IPS-20b (cell line): ENCODE results near the gene FBXO45.
"Not testable (repeated sequence)": the region's sequence is repeated elsewhere in the genome, so short reads cannot be mapped to it uniquely, and the experiment has no call there.

ENCODE experiments used
- H3K27ac ChIP-seq: one replicate; pipeline ENCODE4 v1.5.1; 2013; ENCODE audit warnings: low read length
- H3K27me3 ChIP-seq: 2 replicates; pipeline ENCODE4 v1.6.1; 2013; ENCODE audit warnings: mild to moderate bottlenecking, low read length, inconsistent platforms; ENCODE audit not compliant: insufficient read depth
- H3K36me3 ChIP-seq: 2 replicates; pipeline ENCODE4 v1.6.1; 2013; ENCODE audit warnings: low read depth, mild to moderate bottlenecking, inconsistent platforms, low read length, moderate library complexity; ENCODE audit not compliant: insufficient read depth
- H3K4me1 ChIP-seq: 2 replicates; pipeline ENCODE4 v1.6.1; 2013; ENCODE audit warnings: mild to moderate bottlenecking, control low read depth, inconsistent platforms, low read length, moderate library complexity; ENCODE audit not compliant: insufficient read depth
- H3K4me3 ChIP-seq: 2 replicates; pipeline ENCODE4 v1.5.1; 2013; ENCODE audit warnings: mild to moderate bottlenecking, low read length, inconsistent platforms
- H3K9ac ChIP-seq: 2 replicates; pipeline ENCODE4 v1.6.1; 2013; ENCODE audit warnings: low read depth, mild to moderate bottlenecking, inconsistent platforms, low read length, moderate library complexity
- H3K9me3 ChIP-seq: 2 replicates; pipeline ENCODE4 v1.6.1; 2013; ENCODE audit warnings: mild to moderate bottlenecking, low read depth, low read length, inconsistent platforms; ENCODE audit not compliant: insufficient read depth

Gene FBXO45

GRCh38 chr3:196541684-196542445 is 26.6 kb upstream of the FBXO45 start:
- H3K27ac ChIP-seq = no peak overlapping the region
- no peaks in the 10 kb centered on the region for H3K4me1 ChIP-seq
- no peak overlapping the region for H3K4me3 ChIP-seq
- no peaks in the 10 kb centered on the region for H3K36me3 ChIP-seq
- H3K27me3 ChIP-seq = no peaks in the 10 kb centered on the region
- no peaks in the 10 kb centered on the region for H3K9me3 ChIP-seq
- H3K9ac ChIP-seq = no peak overlapping the region

GRCh38 chr3:196544491-196544992 is 23.9 kb upstream of the FBXO45 start:
- Histone ChIP-seq H3K9ac (no peak overlapping the region), H3K27me3 (no peaks in the 10 kb centered on the region), H3K4me3 (no peak overlapping the region), H3K27ac (no peak overlapping the region), H3K9me3 (peaks cover 7% of the 10 kb centered on the region; the same call in 1 of the 2 replicates), H3K36me3 (no peaks in the 10 kb centered on the region), H3K4me1 (no peaks in the 10 kb centered on the region)

GRCh38 chr3:196546537-196546936 is 21.9 kb upstream of the FBXO45 start:
- no peak overlapping the region for H3K9ac ChIP-seq
- peaks cover 16% of the 10 kb centered on the region; the same call in 1 of the 2 replicates for H3K9me3 ChIP-seq
- H3K27me3 ChIP-seq = no peaks in the 10 kb centered on the region
- no peak overlapping the region for H3K4me3 ChIP-seq
- no peaks in the 10 kb centered on the region for H3K4me1 ChIP-seq
- no peak overlapping the region for H3K27ac ChIP-seq
- H3K36me3 ChIP-seq = no peaks in the 10 kb centered on the region

GRCh38 chr3:196547067-196547466 is 21.4 kb upstream of the FBXO45 start:
- no peaks in the 10 kb centered on the region for H3K4me1 ChIP-seq
- H3K4me3 ChIP-seq = no peak overlapping the region
- no peak overlapping the region for H3K9ac ChIP-seq
- H3K9me3 ChIP-seq = peaks cover 16% of the 10 kb centered on the region; the same call in 1 of the 2 replicates
- H3K27ac ChIP-seq = no peak overlapping the region
- no peaks in the 10 kb centered on the region for H3K36me3 ChIP-seq
- H3K27me3 ChIP-seq = no peaks in the 10 kb centered on the region

GRCh38 chr3:196549312-196549711 is 19.1 kb upstream of the FBXO45 start:
- peaks cover 16% of the 10 kb centered on the region; the same call in 1 of the 2 replicates for H3K9me3 ChIP-seq
- H3K4me1 ChIP-seq, H3K4me3 ChIP-seq, H3K36me3 ChIP-seq, H3K9ac ChIP-seq, H3K27me3 ChIP-seq, H3K27ac ChIP-seq: not testable (repeated sequence)

- H3K4me3 ChIP-seq, H3K36me3 ChIP-seq, H3K9ac ChIP-seq, H3K27ac ChIP-seq, H3K4me1 ChIP-seq, H3K27me3 ChIP-seq: not testable (repeated sequence)
- peaks cover 16% of the 10 kb centered on the region; the same call in 1 of the 2 replicates for H3K9me3 ChIP-seq
Measured at GRCh38 chr3:196550172-196550571, 18.3 kb upstream of the FBXO45 start.

- Histone ChIP-seq H3K9ac (no peak overlapping the region), H3K36me3 (peaks cover 7% of the 10 kb centered on the region), H3K27me3 (no peaks in the 10 kb centered on the region), H3K4me3 (no peak overlapping the region), H3K27ac (no peak overlapping the region), H3K9me3 (peaks cover 16% of the 10 kb centered on the region; the same call in 1 of the 2 replicates), H3K4me1 (no peaks in the 10 kb centered on the region)
Measured at GRCh38 chr3:196552253-196552652, 16.2 kb upstream of the FBXO45 start.

- H3K9ac ChIP-seq = no peak overlapping the region
- peaks cover 16% of the 10 kb centered on the region; the same call in 1 of the 2 replicates for H3K9me3 ChIP-seq
- no peak overlapping the region for H3K4me3 ChIP-seq
- no peak overlapping the region for H3K27ac ChIP-seq
- H3K36me3 ChIP-seq = peaks cover 7% of the 10 kb centered on the region
- no peaks in the 10 kb centered on the region for H3K4me1 ChIP-seq
- no peaks in the 10 kb centered on the region for H3K27me3 ChIP-seq
Measured at GRCh38 chr3:196553551-196553950, 14.9 kb upstream of the FBXO45 start.

- Histone ChIP-seq H3K27me3 (no peaks in the 10 kb centered on the region), H3K4me3 (no peak overlapping the region), H3K9ac (no peak overlapping the region), H3K4me1 (no peaks in the 10 kb centered on the region), H3K9me3 (peaks cover 13% of the 10 kb centered on the region; the same call in 1 of the 2 replicates), H3K27ac (no peak overlapping the region), H3K36me3 (peaks cover 7% of the 10 kb centered on the region)
Measured at GRCh38 chr3:196554205-196554604, 14.3 kb upstream of the FBXO45 start.

GRCh38 chr3:196555295-196555694 is 13.2 kb upstream of the FBXO45 start:
- Histone ChIP-seq H3K27ac (no peak overlapping the region), H3K9me3 (peaks cover 2% of the 10 kb centered on the region; the same call in 1 of the 2 replicates), H3K4me3 (no peak overlapping the region), H3K27me3 (no peaks in the 10 kb centered on the region), H3K9ac (no peak overlapping the region), H3K4me1 (no peaks in the 10 kb centered on the region), H3K36me3 (peaks cover 7% of the 10 kb centered on the region)

GRCh38 chr3:196557236-196557635 is 11.2 kb upstream of the FBXO45 start:
- no peak overlapping the region for H3K27ac ChIP-seq
- no peaks in the 10 kb centered on the region for H3K9me3 ChIP-seq
- H3K9ac ChIP-seq = no peak overlapping the region
- peaks cover 16% of the 10 kb centered on the region for H3K36me3 ChIP-seq
- H3K4me3 ChIP-seq = no peak overlapping the region
- no peaks in the 10 kb centered on the region for H3K27me3 ChIP-seq
- no peaks in the 10 kb centered on the region for H3K4me1 ChIP-seq

GRCh38 chr3:196558476-196558875 is 10.0 kb upstream of the FBXO45 start:
- Histone ChIP-seq H3K36me3 (peaks cover 16% of the 10 kb centered on the region), H3K27me3 (no peaks in the 10 kb centered on the region), H3K9me3 (no peaks in the 10 kb centered on the region), H3K4me1 (no peaks in the 10 kb centered on the region), H3K9ac (no peak overlapping the region), H3K4me3 (no peak overlapping the region), H3K27ac (no peak overlapping the region)
